Measurements from ENCODE around the gene LGR4.

DNA sequence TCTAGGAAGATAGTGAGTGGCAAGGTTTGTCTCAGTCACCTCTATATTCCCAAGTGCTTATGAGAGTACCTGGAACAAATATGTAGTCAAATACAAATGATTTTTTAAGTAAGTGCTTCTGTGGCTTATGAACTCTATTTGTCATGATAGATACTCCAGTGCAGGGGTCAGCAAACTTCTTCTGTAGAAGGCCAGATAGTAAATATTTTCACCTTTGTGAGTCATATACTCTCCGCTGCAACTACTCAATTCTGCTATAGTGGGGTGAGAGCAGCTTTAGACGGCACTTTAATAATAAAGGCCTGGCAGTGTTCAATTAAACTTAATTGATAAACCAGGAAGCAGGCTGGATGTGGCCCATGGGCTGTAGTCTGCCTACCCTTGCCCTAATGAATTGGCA, 97.2 kb downstream of the LGR4 start:
- TF ChIP-seq, protein P1, sequence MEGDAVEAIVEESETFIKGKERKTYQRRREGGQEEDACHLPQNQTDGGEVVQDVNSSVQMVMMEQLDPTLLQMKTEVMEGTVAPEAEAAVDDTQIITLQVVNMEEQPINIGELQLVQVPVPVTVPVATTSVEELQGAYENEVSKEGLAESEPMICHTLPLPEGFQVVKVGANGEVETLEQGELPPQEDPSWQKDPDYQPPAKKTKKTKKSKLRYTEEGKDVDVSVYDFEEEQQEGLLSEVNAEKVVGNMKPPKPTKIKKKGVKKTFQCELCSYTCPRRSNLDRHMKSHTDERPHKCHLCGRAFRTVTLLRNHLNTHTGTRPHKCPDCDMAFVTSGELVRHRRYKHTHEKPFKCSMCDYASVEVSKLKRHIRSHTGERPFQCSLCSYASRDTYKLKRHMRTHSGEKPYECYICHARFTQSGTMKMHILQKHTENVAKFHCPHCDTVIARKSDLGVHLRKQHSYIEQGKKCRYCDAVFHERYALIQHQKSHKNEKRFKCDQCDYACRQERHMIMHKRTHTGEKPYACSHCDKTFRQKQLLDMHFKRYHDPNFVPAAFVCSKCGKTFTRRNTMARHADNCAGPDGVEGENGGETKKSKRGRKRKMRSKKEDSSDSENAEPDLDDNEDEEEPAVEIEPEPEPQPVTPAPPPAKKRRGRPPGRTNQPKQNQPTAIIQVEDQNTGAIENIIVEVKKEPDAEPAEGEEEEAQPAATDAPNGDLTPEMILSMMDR (IDR thresholded peaks at IDR 0.05 in 2 of 3, conservative IDR thresholded peaks at IDR 0.05 in 1 of 3; ENCODE audit: borderline replicate concordance in 1 of 3, insufficient read depth in 1 of 3, low read depth in 2 of 3, low read length in 2 of 3): no peak
- no peak for TF ChIP-seq ZNF274 (IDR thresholded peaks at IDR 0.05; ENCODE audit: low read depth, low read length)
- TF ChIP-seq JUND (IDR thresholded peaks at IDR 0.05): no peak
- TF ChIP-seq POLR2A (IDR thresholded peaks at IDR 0.05; ENCODE audit: borderline replicate concordance, extremely low read depth, insufficient read depth, insufficient read length): no peak
- no peak for TF ChIP-seq YY1 (IDR thresholded peaks at IDR 0.05; ENCODE audit: extremely low read depth, insufficient replicate concordance, low read depth, low read length)
- TF ChIP-seq EZH2phosphoT487 (IDR thresholded peaks at IDR 0.05; ENCODE audit: borderline replicate concordance): no peak
- no peak for TF ChIP-seq POLR2AphosphoS5 (IDR thresholded peaks at IDR 0.05; ENCODE audit: low read depth, low read length)
- no peak for TF ChIP-seq EZH2 (IDR thresholded peaks at IDR 0.05)
